Activated CD8-positive, alpha-beta memory T cell treated with anti-CD3 and anti-CD28 coated beads for 1 hour (primary cell): Measurements from ENCODE around the gene TWSG1.
"Not testable (repeated sequence)": the region's sequence is repeated elsewhere in the genome, so short reads cannot be mapped to it uniquely, and the experiment has no call there.

Experiments
- DNase-seq, 2 donors: peaks; one replicate each; pipeline ENCODE4 v3.0.0-alpha.2; 2020; ENCODE audit warnings: low read depth in 1 of 2; ENCODE audit errors: extremely low read depth in 1 of 2

Gene TWSG1

DNA sequence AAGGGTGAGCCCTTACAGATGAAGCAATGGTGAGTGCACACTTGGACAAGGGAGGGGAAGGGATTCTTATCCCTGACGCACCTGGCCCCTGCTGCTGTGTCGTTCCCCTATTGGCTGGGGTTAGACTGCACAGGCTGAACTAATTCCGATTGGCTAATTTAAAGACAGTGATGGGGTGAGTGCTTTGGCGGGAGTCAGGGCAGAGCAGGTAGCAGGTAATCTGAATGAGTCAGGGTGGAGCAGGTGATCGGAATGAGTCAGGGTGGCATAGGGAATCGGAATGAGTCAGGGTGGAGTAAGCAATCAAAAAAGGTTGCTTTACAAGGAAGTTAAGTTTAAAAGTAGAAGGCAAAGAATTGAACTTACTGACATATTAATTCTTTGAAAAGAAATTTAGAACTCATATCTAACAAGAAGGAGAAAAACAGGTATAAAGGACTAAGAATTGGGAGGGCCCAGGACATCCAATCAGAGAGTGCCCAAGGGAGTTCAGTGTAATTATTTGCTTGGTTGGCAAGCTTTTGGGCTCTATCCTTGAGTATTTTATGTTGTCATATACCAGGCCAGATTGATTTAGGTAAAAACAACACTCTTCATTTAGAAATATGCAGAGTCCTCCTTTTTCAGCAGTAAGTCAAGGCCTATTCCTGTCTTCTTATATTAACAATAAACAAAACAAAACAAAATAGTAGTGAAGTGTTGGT, 88.4 kb downstream of the TWSG1 start:
- DNase-seq, result no peak

DNA sequence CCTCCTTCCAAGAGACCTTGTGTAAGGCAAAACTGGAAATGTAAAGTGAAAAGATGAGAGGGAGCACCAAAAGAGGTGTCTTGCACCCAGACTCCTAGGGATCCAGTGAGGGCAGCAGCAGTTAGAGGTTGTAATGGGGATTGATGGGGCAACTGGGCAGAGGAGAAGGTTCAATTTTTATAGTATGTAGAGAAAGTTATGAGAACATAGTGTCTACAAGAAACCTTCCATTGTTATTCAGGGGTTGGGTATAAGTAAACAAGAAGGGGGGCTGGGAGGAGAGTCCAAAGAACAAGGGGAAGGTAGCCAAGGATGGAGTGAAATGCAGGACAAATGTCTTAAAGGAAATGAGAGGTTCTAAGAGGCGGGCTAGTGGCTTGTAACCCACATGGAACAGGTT, 89.1 kb downstream of the TWSG1 start:
- DNase-seq, result not testable (repeated sequence)

DNA sequence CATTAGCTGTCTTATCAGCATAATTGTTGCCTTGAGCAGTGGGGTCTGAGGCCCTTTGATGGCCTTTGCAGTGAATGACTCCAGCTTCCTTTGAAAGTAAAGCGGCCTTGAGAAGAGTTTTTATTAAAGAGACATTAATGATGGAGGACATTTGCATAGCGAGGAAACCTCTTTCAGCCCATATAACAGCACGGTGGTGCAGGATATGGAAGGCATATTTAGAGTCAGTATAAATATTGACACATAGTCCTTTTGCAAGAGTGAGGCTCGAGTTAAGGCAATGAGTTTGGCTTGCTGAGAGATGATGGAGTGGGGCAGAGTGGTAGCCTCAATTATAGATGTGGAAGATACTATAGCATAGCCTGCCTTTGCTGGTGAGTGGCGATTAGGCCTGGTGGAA, 89.7 kb downstream of the TWSG1 start:
- DNase-seq, result not testable (repeated sequence)

DNA sequence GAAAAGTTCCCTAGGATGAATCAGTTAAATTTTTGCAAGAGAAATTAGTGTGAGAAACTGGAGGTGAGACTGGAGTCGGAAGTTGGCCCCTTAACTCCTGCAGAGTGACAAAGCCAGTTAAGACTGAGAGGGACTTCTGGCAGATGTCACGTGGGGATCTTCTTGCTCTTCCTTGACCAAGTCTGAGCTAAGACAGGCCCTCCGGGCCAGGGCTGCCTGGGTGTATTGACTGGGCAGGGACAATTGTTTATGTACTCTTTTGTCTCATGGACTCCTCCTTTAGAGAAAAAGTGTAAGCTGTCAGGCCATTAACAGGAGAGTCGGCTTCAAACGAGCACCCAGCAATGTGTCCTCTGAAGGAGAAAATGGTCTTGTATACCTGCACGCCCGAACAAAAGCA, 92.2 kb downstream of the TWSG1 start:
- no peak for DNase-seq

DNA sequence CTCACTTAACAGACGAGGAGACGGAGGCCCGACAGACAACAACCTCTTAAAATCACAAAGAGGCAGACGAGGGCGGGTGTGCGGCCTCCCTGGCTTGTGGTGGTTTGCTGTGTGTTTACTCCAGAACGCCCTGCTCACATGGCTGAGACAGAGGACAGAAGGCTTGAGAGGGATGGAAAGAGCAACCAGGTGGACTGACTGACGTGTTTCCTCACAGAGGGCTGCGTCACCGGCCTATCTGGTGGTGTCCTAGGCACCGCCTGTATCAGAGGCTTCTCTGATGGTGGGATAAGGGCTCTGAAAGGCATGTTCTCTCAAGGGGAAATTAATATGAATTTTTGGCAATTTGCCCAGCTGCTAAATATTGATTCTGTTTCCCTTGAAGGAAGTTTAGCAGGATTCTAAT, 93.7 kb downstream of the TWSG1 start:
- no peak for DNase-seq

DNA sequence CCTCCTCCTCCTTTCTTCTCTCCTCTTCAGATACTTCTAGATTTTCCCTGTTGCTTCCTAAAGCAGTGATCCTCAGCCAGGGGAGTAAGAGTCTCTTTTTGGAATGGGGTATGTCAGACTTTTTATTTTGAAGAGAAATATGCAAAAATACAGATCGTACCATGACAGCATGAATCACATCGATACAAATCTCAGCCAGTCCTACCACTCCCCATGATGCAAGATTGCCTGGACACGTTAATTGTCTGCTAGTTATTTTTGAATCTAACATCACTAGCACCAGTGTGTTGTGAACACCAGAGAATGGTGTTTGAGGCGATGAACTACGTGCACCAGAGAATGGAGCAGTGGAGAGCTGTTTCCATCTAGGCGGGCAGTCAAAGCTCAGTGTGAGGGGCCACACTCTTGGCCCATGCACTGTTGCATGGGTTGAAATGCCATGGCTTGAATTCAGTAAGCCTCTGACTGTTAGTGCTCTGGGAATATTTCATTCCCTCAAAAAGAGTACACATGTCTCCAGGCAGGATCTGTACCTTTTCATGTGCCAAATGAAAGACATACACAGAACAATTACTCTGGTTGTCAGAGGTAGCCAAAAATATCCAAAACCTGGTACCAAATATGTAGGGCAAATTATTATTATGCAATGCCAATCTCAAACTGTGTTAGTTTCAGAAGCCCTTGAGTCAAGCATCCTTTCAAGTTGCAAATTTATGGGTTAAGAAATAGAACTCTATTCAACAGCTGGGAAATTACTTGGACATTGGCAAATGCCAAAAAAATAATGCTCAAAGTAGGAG, 94.5 kb downstream of the TWSG1 start:
- no peak for DNase-seq

DNA sequence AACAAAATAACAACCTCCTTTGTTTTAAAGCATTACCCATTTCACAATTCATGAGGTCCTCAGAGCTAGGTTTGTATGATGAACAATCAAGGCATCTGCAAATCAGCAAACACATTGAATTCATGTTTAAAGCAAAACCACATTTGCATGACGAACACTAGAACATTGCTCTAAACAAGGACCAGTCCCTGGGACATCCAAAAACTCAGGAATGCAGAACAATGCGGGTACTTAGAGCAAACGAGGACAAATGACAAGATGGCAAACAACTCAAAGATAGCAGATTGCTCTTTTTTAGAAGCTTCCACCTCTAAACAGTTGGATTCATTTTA, 95.1 kb downstream of the TWSG1 start:
- no peak for DNase-seq

DNA sequence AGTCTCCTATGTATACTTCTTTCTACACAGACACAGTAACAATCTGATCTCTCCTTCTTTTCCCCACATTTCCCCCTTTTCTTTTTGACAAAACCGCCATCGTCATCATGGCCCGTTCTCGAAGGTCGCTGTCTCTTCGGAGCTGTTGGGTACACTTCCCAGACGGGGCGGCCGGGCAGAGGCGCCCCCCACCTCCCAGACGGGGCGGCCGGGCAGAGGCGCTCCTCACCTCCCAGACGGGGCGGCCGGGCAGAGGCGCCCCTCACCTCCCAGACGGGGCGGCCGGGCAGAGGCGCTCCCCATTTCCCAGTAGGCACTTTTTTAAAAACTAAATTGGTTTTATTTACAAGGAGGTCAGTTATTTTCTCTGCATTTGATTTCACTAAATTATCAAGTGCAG, 95.7 kb downstream of the TWSG1 start:
- not testable (repeated sequence) for DNase-seq

DNA sequence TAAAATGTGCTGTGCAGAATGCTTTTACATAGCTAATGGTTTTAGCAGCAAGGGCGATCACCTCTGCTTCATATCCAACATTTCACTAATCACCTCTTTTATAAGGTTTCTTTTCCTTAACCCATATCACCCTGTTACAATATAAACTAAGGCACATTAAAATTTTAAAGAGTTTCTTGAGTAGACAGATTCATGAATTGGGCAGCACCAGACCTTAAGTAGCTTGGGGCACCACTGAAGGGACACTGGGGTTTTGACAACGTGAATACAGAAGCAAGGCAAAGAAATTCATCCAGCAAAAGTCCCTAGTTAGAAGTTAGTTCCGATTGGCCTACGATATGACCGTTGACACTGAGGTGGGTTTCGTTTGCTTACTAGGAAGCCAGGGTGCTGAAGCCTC, 96.7 kb downstream of the TWSG1 start:
- DNase-seq, result no peak

DNA sequence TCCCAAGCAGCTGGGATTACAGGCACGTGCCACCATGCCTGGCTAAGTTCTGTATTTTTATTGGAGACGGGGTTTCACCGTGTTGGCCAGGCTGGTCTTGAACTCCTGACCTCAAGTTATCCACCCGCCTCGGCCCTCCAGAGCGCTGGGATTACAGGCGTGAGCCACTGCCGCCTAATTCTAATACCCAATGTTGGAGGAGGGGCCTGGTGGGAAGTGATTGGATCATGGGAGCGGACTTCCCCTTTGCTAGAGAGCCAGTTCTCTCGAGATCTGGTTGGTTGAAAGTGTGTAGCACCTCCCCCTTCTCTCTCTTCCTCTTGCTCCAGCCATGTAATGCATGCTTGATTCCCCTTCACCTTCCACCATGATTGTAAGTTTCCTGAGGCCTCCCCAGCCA, 98.5 kb downstream of the TWSG1 start:
- DNase-seq, result not testable (repeated sequence)

DNA sequence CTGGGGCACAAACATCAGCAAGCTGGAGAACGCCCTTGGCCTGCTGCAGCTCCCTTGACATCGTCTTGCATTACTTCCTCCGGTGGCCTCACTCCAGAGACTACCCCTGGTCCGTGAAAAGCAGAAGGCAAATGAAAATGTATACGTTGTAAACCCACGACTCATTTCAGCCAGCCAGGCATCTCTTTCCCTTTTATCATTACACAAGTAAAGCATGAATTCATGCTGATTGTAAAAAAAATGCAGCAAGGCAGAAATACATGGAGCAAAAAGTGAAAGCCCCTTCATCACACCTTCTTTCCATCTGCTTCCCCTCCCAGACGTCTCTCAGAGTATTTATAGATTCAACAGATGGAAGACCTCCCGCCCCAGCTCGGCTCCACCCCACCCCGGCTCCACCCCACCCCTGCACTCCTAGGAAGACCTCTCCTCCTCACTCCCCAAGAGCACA, 99.1 kb downstream of the TWSG1 start:
- no peak for DNase-seq

DNA sequence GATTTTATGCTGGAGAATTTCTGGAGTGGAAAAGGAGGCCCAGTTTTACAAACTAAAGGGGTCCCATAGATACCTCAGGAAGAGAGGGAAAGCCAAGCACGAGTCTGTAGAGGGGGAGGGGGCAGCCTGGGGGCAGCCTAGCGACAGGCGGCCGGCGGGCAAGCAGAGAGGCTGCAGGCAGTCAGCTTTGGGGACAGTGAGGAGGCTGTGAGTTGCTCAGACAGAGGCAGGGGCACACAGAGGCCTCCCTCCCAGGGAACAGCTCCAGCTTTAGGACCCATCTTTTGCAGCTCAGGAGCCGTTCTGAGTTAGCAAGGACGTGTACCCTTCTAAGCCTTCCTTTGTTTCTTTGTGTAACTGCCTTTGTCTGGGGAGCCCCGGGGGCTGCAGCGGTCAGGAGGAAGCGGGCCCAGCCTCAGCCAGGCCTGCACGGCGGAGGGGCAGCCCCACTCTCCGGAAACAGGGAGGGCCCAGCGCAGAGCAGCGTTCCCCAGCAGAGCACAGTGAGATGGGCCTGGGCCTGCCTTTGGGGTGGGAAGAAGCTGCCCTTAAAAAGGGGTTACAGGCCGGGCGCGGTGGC, 99.6 kb downstream of the TWSG1 start:
- no peak for DNase-seq

DNA sequence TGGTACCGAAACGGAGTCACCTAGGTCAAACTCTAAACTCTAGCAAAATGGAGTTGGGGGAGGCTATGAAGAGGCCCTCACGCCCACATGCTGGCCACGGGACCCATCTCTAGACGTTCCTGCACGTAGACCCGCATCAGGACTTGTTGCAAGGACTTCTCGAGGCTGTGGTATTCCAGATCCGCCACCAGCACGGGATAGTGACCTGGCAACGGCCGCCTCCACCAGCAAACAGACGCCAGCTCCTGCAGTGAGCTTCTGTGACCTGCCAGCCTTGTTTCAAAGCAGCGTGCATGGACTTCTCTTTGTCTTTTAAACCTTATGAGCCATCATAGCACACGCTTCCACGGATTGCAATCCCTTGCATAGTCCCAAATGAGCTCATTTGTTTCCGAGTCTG, 100.5 kb downstream of the TWSG1 start:
- DNase-seq, result no peak

DNA sequence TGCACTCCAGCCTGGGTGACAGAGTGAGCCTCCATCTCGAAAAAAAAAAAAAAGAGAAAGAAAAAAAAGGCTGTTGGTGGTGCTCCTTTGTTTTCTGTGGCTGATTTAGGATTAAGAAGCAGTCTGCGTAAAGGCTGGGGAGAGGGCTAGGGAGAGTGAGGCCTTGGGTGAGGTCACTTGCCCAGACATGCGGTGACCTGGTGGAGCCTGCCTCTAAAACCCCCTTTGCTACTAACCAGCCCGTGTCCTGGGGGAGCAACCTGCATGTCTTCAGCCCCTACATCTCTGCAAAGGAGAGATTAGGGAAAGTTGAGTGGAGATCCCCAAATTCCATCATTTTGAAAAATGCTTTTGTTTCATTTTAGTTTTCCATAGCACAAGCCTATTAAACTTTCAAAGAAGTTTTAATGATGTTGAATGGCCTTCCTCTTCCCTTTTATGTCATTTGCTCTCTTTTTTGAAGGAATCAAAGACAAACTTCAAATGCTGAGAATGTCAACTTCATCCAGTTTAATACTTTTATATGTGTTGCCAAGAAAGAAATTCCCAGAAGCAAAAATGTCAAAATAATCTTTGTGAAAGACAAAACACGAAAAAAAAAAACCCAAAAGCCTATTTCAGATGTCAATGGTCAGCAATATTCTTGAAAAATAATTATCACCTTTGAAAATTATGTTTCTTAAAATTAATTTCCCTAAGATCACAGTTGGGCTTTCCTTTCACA, 101.8 kb downstream of the TWSG1 start:
- no peak for DNase-seq

DNA sequence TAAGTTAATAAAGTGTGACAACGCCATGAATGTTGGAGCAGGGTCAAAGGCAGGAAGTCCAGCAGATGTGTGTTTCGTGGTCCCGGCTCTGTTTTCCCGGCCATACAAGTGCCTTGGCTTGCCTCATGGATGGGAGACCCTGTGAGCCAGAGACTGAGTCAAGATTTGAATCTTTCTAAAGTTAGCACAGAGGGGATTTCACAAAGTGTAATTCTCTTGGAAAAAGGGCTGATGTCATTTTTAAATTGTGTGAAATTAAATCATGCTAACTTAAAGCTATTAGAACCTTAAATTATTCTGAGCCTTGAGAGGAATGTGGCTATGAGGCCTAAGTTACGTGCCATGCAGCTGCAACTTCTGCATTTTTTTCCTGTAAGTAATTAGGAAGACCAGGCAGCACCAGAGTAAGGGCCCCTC, 102.5 kb downstream of the TWSG1 start:
- no peak for DNase-seq

DNA sequence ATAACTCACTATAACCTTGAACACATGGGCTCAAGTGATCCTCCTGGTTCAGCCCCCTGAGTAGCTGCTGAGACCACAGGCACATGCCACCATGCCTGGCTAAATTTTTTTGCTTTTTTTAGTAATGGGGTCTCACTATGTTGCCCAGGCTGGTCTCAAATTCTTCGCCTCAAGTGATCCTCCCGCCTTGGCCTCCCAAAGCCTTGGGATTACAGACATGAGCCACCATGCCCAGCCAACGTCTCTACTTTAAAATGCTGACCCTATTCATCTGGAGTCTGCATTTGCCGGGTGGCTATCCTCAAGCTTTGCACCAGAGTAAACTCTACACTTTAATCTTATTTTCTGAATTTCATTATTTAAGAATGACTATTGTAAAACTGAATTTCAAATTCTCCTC, 103.1 kb downstream of the TWSG1 start:
- DNase-seq, result no peak

DNA sequence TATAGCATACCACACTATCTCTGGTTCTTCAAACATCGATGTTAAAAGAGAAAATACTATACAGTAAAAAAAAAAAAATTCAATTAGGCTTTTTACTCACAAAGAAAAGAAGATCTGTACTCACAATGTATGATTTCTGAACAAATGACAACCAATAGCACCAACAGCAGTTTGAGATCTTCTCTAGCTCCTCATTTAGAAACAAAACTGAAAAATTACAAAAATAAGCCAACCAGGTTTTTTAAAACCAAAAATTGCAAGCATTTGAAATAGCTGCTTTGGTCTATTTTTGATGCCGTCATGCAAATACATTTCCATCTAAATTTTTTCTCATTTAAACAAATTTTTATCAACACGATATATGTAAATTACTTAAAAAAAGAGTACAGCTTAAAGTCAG, 106.5 kb downstream of the TWSG1 start:
- no peak for DNase-seq

DNA sequence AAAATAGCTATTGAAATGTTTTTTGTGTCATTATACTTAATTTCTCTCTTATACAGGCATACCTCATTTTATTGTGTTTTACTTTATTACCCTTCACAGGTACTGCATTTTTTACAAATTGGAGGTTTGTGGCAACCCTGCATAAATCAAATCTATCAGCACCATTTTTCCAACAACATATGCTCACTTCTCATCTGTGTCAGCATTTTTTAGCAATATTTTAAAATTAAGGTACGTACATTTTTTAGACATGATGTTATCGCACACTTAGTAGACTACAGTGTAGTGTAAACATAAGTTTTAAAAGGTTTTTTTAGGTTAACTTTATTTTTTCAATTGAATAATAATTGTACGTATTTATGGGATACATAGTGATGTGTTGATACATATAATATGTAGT, 110.0 kb downstream of the TWSG1 start:
- no peak for DNase-seq

DNA sequence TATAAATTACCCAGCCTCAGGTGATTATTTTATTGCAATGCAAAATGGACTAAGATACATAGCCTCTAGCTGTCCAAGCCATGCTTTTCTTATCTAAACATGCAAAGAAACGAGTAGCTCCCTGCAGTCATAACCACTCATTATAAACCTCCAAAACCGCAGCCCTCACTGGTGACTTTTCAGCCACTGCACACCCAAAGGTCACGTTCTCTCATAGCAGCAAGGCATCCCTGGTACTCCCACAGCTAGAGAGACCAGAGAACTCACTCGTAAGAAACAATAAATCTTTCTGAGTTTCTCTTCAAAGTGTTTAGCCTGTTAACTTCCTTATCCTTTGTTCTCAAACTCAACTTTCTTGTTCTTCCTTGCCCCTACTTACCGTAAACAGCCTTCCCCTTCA, 112.3 kb downstream of the TWSG1 start:
- no peak for DNase-seq

DNA sequence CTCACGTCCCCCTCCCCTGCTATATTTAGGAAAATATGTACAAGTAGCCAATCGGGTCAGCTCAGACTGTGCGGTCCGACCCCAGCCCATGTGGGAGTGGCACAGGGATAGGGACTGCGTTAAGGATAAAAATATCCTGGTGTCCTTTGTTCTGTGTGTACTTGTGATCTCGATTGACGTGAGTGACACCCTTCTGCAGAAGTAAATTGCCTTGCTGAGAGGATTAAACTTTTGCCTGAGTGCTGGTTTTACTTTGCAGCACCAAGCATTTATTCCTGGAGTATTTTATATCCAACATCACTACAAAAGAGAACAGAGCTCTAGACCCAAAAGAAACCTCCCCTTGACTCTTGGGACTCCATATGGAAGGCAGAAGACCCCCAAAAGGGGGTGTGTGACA, 112.8 kb downstream of the TWSG1 start:
- no peak for DNase-seq

DNA sequence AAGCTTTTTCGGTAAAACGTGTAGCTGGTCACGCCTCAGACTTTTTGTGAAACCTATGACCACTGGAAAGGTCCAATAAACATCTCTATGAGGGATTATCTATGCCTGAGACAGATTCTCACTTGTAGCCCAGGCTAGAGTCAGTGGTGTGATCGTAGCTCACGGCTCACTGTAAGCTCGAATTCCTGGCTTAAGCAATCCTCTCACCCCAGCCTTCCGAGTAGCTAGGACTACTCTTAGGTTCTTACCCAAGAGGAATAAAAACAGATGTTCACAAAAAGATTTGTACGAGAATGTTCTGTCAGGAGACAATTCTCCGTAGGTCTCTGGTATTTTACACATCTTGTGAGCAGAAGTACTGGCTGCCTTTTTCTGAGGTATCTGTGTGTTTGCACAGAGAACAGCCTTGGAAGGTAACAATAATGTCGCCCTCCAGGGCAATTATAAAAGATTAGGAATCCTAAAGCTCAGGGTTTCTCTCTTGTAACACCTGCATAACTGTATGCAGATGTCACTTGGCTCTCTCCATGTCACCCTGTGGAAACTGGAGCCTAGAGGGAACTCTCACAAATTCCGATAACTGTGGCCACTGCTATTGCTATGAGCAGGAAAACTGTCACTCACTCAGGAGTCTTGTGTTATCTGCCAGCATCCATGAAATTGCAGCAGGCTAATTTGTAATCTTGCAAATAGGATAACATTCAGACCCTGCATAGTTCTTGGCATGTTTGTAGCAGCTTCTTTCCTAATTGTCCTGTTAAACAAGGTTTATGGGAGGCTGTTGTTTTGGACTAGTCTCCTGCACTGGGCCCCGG, 115.2 kb downstream of the TWSG1 start:
- no peak for DNase-seq
